NCI-H2227 treated with DMSO at 0.1 percent for 48 hours (cell line): ENCODE measurements around the gene PRG3.
"Not testable (repeated sequence)": the region's sequence is repeated elsewhere in the genome, so short reads cannot be mapped to it uniquely, and the experiment has no call there.

Experiments
- DNase-seq: peaks from one replicate; lab custom pipeline; 2025; lab: John Stamatoyannopoulos, UW

The PRG3 gene

GRCh38 chr11:57408771-57409170 lies 27.8 kb upstream of the PRG3 start:
- no peak for DNase-seq

- DNase-seq, result no peak
These were observed 27.1 kb upstream of the PRG3 start for GRCh38 chr11:57407941-57408475.

- DNase-seq, result no peak
These were observed 26.3 kb upstream of the PRG3 start for GRCh38 chr11:57407010-57407920.

GRCh38 chr11:57406337-57406904 lies 25.5 kb upstream of the PRG3 start:
- no peak for DNase-seq

GRCh38 chr11:57405271-57405860 lies 24.4 kb upstream of the PRG3 start:
- no peak for DNase-seq

- no peak for DNase-seq
These were observed 22.8 kb upstream of the PRG3 start for GRCh38 chr11:57403802-57404147.

GRCh38 chr11:57403003-57403801 lies 22.3 kb upstream of the PRG3 start:
- not testable (repeated sequence) for DNase-seq

GRCh38 chr11:57402188-57403002 lies 21.4 kb upstream of the PRG3 start:
- DNase-seq, result peak; percentile 28

GRCh38 chr11:57399972-57400578 lies 19.1 kb upstream of the PRG3 start:
- no peak for DNase-seq

GRCh38 chr11:57399221-57399620 lies 18.3 kb upstream of the PRG3 start:
- no peak for DNase-seq

GRCh38 chr11:57397394-57397990 lies 16.5 kb upstream of the PRG3 start:
- no peak for DNase-seq

GRCh38 chr11:57396744-57397143 lies 15.8 kb upstream of the PRG3 start:
- no peak for DNase-seq

- no peak for DNase-seq
These were observed 15.1 kb upstream of the PRG3 start for GRCh38 chr11:57395905-57396623.

GRCh38 chr11:57394203-57394965 lies 13.4 kb upstream of the PRG3 start:
- no peak for DNase-seq

GRCh38 chr11:57392763-57393105 lies 11.8 kb upstream of the PRG3 start:
- no peak for DNase-seq

GRCh38 chr11:57392066-57392762 lies 11.3 kb upstream of the PRG3 start:
- no peak for DNase-seq

GRCh38 chr11:57391539-57391938 lies 10.6 kb upstream of the PRG3 start:
- no peak for DNase-seq

GRCh38 chr11:57391111-57391510 lies 10.2 kb upstream of the PRG3 start:
- no peak for DNase-seq
